CD4-positive, alpha-beta T cell treated with Interleukin-15 for 4 hours (primary cell): ENCODE results near the gene TCEAL3.
"Not testable (repeated sequence)": the region's sequence is repeated elsewhere in the genome, so short reads cannot be mapped to it uniquely, and the experiment has no call there.

Experiments
- DNase-seq: peaks from one replicate; pipeline ENCODE4 v3.0.0-alpha.2; 2020; ENCODE audit warnings: low spot score

Gene TCEAL3, protein sequence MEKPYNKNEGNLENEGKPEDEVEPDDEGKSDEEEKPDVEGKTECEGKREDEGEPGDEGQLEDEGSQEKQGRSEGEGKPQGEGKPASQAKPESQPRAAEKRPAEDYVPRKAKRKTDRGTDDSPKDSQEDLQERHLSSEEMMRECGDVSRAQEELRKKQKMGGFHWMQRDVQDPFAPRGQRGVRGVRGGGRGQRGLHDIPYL

DNA sequence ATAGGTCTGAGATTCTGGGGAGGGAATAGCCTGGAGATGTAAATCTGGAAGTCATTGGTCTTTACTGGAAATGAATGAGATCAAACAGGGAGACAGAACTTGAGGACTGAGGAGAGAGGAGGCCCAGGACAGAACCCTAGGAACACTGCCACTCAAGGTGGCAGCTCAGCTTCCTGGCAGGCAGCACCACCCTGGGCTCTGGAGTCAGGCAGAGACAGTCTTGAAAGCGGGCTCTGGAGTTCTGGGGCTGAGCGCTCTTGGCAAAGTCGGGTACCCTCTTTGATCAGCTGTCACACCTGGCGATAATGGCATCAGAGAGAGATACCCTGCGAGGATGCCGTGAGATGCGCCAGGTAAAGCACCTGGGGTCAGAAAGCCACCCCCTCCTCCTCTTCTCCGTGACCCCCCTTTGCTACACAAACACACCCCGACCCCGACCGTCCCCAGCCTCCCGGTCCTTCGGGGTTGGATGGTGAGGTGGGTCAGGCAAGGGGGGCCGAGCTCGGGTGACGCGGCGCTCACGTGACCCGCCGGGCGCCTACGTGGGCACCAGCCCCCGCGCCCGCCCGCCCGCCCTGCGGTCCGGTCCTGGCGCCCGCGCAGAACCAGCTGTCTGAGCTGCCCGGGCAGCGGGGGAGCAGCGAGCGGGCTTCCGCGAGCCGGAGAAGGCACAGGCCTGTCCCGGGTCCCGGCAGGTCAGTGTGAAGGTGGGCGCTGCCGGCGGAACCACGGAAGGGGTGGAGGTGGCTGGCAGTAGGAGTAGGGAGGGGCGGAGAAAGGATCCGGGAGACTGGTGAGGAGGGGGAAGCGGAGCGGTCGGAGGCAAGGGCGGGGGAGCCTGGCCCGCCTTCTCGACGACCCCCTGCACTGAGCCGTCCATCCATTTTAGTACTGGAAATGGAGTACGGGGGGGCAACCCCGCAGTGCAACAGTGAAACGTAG is at the start of gene TCEAL3:
Gene TCEAL3 (plus strand): TSS at position 600 of the 942 bp plus-strand sequence. CDS start 1,102 bp downstream, outside the sequence.
- DNase-seq, result peak; percentile 27

DNA sequence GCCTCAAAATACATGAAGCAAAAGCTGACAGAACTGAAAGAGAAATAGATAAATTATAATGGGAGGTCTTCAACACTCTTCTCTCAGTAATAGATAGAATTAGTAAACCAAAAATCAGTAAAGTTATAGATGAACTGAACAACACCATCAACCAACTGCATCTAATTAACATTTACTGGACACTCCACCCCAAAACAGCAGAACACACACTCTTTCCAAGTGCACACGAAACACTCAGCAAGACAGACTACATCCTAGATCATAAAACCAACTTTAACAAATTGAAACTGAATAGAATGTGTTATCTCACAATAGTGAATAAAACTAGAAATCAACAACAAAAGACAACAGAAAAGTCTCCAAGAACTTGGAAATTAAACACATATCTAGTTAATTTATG is 47.5 kb upstream of the TCEAL3 start:
- DNase-seq, result no peak

DNA sequence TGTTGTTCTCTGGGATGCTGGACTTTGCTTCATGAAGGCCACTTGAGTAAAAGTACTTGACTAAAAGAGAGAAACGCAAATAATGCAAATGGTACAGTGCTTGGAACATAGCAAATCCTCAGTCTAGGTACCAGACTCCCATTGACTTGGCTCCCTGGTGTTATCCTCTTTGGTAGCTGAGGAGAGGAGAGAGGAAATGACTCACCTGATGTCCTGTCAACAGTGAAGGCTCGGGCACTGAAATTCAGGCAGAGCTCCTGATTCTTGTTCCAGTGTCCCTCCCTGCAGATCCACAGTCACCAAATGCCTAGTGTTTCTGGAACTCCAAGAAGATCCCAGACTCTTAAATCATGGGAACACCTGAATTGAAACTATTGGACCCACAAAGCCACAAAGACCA is 45.0 kb upstream of the TCEAL3 start:
- DNase-seq, result no peak

DNA sequence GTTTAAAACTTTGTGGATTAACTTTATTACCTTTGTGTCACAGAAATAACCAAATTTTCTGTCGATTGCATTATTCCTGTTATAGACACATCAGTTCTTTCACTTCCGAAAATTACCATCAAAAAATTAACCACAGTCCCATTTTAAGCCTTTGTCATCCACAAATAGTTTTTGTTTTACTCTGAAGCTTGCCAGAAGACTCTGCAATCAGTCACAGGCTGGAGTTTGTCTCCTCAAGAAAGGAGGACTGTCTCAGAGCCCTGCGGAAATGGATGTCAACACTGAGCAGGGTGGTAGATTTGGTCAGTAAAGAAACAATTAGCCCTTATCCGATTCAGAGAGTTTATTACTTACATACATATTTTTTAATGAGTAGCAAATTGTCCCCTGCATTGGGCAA is 42.6 kb upstream of the TCEAL3 start:
- DNase-seq, result no peak

DNA sequence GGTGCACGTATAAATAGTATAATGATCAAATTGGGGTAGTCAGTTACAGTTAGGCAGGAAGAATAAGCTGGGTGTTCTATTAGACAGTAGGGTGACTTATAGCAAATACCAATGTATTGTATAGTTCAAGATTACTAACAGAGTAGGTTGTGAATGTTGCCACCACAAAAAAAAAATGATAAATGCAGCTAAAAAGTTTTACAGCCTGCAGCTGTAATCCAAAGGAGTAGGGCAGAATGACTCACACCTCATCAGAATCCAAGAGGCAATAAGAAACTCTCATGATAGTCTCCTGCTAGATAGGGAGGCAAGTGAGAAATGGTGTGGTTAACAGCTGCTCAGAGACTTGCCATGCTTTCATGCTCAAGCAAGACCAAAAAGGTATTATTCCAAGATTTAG is 42.0 kb upstream of the TCEAL3 start:
- DNase-seq, result no peak

DNA sequence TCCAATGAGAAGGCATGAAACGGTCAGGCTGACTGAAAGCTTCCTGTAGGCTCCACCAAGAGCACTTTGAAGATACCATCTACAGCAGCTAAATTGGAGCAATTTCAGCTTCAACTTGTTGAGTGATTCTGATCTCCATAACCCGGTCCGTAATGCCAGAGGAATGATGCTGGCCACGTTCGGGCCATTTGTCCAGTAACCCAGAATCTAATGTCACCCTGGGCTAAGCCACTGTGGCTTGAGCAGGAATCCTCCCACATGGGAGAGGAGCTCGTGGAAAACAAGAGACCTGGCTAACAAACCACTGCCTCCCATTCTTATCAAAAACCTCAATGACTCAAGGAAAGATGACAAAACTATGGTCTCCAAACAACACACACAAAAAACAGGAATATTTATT is 36.6 kb upstream of the TCEAL3 start:
- no peak for DNase-seq

DNA sequence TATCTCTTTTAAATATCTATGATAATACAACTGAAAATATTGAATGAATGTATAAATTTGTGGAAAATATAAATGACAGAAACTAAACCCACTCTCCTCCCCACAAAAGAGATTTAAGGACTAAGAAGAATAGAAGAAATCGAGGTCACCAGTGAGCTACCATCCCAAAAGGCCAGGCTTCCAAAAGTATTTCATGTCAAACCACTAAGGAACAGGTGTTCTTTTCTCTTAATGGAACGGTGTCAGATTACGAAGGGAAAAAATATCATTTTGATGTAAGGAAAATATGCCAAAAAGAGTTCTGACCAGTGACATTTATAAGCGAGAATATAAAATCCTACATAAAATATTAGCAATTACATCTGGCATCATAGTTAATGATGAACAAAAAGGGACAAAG is 36.0 kb upstream of the TCEAL3 start:
- no peak for DNase-seq

DNA sequence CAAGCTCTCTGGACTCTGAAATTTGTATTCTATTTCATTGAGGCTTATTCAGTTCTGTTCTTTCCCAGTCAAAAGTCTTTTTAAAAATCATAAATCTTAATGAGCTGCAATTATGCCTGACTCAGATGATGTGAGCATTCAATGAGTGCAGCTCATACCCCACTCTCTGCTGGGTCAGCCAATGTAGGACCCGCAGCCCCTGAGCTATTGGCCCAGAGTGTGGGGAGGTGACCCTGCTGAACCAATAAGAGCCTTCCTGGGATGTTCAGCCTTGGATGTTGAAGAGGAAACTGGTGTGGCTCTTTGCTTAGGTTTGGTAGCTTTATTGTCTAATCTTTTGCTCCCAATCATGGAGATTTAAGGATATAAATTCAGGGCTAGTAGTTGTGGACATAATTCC is 34.6 kb upstream of the TCEAL3 start:
- no peak for DNase-seq

DNA sequence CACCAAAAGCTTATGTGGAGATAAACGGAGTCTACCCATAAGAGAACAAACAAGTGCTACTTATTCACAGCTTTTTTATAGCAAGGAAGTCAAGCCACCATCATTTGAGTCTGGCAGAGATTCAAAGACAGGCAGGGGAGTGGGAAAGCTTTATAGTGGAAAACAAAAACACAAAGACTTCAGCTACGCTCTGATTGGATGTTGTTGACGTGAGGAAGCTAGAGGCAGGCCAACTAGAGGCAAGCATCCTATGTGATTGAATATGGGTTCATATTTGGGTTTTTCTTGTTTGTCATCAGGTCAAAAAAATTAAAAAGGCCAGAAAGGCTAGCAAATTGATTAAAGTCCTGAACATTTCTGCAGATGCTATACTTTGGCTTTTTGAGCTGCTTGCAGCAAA is 23.2 kb upstream of the TCEAL3 start:
- DNase-seq, result no peak

DNA sequence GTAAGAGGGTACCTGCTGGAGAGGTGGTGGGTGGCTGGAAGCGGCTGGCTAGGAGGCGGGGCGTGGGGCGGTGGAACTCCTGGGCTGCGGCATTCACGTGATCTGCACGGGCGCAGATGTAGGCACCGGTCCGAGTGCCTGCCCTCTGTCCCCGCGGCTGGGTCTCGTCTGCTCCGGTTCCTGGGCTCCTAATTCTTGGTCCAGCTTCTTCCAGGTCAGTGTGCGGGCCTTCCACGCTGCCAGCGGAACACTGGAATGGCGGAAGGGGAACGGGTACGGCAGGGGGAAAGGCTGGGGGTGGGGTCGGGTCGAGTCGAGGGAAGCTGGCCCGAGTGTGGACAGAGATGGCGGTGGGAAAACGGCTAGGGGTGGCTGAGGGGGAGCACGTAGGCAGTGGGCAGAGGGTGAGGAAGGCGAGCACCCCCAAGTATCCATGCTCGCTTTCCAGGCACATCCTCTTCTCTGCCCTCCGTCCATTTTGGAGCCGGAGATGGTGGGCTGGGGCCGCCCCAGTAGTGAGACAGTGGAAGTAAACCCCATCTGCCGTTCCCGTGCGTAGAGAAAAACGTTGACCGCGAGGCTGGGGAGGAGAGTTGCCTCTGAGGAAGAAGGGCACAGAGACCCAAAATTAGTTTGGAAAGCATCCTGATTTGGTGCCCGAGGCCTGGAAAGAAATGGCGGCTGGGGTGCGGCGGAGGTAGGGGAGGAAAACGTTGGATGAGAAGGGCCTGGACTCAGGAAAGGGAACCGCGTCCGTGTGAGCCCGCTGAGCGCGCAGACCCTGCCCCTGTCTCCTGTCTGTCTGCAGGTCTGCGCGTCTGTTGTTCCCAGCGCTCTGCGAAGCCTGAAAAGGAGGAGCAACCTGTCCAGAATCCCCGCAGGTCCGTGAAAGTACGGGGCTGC is 22.1 kb upstream of the TCEAL3 start, which contains the start of gene TCEAL4:
Gene TCEAL4 (plus strand): TSS at position 105 of the 903 bp plus-strand sequence. CDS start 1,161 bp downstream, outside the sequence.
- DNase-seq, result peak; percentile 23

DNA sequence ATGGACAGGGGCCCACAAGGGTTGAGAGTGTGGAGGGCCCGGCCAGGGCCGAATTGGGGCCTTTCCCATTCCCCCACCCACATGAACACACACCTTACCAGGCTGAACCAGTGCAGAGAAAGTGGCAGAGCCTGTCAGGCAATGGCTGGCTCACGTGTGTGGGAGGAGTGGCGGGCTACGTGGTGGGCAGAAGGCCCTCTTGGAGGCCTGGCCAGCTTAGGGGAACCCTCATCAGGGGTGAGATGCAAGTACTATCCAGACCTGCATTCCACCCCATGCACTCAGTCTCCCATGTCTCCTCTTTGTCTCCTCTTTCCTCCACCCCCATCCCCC is 21.5 kb upstream of the TCEAL3 start:
- DNase-seq, result no peak

DNA sequence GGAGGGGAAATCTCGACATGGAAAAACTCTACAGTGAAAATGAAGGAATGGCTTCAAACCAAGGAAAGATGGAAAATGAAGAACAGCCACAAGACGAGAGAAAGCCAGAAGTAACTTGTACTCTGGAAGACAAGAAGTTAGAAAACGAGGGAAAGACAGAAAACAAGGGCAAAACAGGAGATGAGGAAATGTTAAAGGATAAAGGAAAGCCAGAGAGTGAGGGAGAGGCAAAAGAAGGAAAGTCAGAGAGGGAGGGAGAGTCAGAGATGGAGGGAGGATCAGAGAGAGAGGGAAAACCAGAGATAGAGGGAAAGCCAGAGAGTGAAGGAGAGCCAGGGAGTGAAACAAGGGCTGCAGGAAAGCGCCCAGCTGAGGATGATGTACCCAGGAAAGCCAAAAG is 21.1 kb upstream of the TCEAL3 start:
- DNase-seq, result no peak

DNA sequence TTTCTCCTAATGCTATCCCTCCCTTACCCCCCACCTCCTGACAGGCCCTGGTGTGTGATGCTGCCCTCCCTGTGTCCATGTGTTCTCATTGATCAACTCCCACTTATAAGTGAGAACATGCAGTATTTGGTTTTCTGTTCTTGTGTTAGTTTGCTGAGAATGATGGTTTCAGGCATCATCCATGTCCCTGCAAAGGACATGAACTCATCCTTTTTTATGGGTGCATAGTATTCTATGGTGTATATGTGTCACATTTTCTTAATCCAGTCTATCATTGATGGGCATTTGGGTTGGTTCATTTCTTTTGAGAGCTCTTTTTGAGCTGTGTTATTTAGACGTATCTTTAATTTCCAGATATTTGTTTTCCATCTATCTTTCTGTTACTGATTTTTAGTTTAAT is 15.5 kb upstream of the TCEAL3 start:
- not testable (repeated sequence) for DNase-seq

DNA sequence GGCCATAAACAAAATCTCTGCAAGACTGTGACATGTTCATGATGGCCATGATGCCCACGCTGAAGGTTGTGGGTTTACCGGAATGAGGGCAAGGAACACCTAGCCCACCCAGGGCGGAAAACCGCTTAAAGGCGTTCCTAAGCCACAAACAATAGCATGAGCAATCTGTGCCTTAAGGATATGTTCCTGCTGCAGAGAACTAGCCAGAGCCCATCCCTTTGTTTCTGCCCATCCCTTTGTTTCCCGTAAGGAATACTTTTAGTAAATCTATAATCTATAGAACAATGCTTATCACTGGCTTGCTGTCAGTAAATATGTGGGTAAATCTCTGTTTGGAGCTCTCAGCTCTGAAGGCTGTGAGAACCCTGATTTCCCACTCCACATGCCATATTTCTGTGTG is 12.6 kb upstream of the TCEAL3 start:
- not testable (repeated sequence) for DNase-seq

DNA sequence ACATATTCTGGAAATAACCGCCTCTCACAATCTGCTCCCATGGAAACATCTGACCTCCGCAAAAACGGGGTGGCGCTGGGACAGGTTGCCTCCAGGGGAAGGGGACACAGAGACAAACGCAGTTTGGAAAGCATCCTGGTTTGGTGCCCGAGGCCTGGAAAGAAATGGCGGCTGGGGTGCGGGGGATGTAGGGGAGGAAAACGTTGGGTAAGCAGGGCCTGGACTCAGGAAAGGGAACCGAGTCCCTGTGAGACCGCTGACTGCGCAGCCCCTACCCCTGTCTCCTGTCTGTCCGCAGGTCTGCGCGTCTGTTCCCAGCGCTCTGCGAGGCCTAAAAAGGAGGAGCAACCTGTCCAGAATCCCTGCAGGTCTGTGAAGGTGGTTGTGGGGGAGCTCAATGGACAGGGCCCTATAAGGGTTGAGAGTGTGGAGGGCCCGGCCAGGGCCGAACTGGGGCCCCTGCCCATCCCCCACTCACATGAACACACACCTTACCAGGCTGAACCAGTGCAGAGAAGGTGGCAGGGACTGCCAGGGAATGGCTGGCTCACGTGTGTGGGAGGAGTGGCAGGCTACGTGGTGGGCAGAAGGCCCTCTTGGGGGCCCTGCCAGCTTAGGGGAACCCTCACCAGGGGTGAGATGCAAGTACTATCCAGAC is 672 bp downstream of the TCEAL3 start:
- DNase-seq, result no peak

DNA sequence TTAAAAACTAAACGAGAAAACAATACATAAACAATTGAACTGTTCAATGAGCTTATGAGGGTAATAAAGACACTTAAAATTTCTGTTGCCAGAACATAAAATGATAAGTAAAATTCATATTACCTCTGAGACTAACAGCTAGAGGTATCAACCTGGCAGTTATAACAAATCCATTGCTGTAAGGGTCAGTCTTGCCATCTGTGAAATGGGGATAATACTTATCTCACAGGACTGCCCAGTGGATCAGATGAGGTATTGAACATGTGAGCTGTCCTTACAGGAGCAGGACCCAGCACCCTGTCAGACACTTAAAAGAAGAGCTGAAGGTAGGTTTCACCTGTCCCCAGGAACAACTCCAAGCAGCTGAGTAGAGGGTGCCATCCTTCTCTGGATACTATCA is 2.5 kb downstream of the TCEAL3 start:
- DNase-seq, result no peak

DNA sequence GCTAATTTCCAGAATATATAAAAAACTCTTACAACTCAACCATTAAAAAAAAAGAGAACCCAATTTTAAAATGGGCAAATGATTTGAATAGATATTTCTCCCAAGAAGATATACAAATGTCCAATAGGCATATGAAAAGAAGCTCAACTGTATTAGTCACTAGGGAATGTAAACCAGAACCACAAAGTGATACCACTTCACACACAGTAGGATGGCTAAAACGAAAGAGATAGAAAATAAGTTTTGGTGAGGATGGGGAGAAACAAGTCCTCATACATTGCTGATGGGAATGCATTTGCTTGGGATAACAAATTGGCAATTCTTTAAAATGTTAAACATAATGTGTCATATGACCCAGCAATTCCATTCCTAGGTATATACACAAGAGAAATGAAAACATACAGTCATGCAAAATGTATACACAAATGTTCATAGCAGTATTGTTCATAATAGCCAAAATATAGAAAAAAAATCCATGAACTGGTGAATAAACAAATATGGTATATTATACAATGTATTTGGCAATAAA is 5.7 kb downstream of the TCEAL3 start:
- DNase-seq, result no peak

DNA sequence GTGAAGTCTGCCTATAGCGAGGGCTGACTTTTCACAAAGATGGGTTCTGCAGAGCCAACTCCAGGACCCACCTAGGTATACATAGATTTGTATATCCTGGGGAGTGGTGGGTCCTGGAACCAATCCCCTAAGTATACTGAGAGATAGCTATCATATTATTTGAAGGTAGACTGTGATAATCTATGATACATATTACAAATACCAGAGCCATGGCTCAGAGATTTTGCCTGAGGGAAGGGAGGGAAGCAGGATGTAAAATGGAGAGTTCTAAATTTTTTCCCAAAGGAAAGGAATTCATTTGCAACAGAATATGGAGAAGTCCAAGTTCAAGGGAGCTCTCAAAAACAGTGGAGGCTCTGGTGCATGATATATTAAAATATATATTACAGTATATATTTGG is 7.2 kb downstream of the TCEAL3 start:
- DNase-seq, result no peak

DNA sequence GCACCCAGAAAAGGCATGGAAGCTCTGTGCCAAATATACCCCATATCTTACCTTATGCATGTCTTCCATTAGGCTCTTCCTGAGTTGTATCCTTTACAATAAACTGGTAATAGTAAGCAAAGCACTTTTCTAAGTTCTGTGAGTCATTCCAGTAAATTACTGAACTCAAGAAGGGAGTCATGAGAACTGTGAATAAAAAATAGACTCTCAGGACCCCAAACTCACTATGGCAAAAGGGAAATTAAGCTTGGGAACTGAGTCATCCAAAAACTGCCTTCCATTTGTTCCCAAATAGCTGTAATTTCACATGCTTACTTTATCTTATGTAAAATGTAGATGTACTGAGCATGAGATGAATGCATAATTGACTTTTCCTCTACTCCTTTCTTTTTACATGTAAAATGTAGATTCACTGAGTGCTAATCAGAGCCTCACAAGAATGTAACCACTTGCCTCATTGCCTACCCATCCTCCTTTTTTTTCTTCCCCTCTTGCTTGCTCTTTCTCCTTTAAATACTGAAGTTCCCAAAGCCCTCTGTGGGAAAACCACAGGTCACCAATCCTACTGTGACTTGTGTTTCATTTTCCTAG is 8.1 kb downstream of the TCEAL3 start:
- no peak for DNase-seq

DNA sequence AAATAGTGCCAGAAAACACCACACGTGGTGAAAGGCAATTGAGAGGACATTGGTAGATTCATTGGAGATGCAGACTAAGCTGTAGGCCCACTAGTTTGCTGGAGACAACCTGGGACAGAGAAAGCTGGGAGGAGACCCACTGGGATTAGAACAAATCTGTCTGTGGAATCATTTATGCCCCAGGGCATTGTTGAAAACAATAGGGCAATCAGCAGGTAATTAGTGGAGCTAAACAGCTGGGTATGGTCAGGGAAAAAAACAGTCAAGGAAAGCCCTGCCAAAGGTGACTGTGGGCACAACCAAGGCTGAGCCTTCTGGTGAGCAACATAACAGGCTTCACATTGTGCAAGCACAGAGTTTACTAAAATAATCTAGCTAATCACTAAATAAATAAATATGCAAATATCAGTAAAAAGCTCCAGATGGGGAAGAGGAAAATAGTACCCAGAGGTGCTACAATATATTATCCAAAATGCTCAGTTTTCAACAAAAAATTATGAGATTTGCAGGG is 9.0 kb downstream of the TCEAL3 start:
- DNase-seq, result no peak

DNA sequence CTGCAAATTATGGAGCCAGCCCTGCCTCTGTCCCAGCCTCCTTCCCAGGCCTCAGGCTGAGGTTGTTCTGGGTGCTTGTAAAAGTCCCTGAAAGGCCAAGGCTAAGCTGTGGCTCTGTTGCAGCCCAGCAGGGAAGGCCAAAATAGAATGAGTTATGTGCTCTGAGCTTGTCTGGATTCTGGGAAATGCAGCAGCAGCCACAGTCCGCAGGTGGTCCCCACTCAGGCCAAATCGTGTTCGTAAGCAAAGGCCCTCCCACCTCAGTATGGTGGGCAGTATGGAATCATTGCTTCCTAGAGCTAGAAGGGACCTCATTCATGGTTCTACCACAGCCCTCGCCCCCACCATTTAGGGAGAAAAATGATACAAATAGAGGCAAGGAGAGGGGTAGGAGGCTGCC is 16.3 kb downstream of the TCEAL3 start:
- no peak for DNase-seq
